ENCODE data around the gene ADRA2B. TPM values are rescaled to one million over a fixed set of nuclear protein-coding genes. Genes with fewer than 3 reads are reported as not detected.
A peak's percentile ranks its signal among the peaks of the same experiment; 100 is the strongest.

The ADRA2B gene
- total RNA-seq, 1 experiment from 2014 or later = 2.7 TPM

DNA sequence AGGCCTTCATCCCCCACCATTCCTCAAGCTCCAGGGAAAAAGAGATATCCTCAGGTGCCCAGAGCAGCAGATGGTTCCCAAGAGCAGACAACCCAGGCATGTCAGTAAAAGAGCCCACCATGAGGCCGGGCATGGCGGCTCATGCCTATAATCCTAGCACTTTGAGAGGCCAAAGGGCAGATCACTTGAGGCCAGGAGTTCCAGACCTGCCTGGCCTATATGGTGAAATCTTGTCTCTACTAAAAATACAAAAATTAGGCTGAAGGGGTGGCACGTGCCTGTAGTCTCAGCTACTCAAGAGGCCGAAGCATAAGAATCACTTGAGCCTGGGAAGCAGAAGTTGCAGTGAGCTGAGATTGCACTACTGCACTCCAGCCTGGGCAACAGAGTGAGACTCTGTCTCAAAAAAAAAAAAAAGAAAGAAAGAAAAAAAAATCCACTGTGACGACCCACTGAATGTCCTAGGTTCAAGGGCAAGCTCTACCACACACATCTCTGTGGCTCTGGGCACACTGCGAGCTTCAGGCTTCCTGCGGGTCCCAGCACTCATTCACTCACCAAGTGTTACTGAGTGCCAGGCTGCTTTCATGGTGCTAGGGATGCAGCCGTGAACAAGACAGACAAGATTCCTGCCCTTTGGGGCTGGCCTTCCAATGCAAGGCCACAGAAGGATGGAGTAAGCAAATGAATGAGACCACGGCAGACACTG is 35.4 kb upstream of the ADRA2B start:
- DNase-seq = no peak
- Histone ChIP-seq H2BK12ac (ENCODE audit: insufficient read length, low read depth, low read length) (no peak overlapping the region), H3K4ac (ENCODE audit: low read depth, low read length) (no peak overlapping the region), H2BK120ac (ENCODE audit: low read depth, low read length, poor library complexity, severe bottlenecking) (no peak overlapping the region), H3K79me1 (ENCODE audit: insufficient read depth, low read depth, low read length, poor library complexity, severe bottlenecking) (no peaks in the 10 kb centered on the region), H2BK20ac (ENCODE audit: low read depth, low read length, poor library complexity, severe bottlenecking) (no peak overlapping the region), H3K4me2 (ENCODE audit: insufficient read depth, insufficient read length, low read length) (no peak overlapping the region), H2BK5ac (ENCODE audit: insufficient read length, low read length) (no peak overlapping the region), H4K5ac (ENCODE audit: insufficient read length, low read depth, low read length) (no peak overlapping the region), H3K9me3 (ENCODE audit: control insufficient read depth, low read depth, low read length) (no peaks in the 10 kb centered on the region), H3K9ac (ENCODE audit: extremely low read depth, insufficient read length, low read length) (no peak overlapping the region), H3K23ac (ENCODE audit: insufficient read length, low read depth, low read length) (no peak overlapping the region), H3K27ac (ENCODE audit: insufficient read length, low read depth, low read length) (no peak overlapping the region), H3K4me1 (ENCODE audit: insufficient read depth, low read length) (no peaks in the 10 kb centered on the region; the same call in 1 of the 2 replicates), H4K20me1 (ENCODE audit: control insufficient read depth, insufficient read depth, insufficient read length) (no peaks in the 10 kb centered on the region), H2AFZ (ENCODE audit: low read length) (no peak overlapping the region), H3K27me3 (ENCODE audit: insufficient read depth, low read length) (no peaks in the 10 kb centered on the region; the same call in 1 of the 2 replicates), H3K23me2 (ENCODE audit: insufficient read length, low read depth, low read length, poor library complexity, severe bottlenecking) (no peaks in the 10 kb centered on the region), H3T11ph (ENCODE audit: low read length) (no peak overlapping the region), H3K79me2 (ENCODE audit: insufficient read depth, low read length) (no peaks in the 10 kb centered on the region), H4K91ac (ENCODE audit: insufficient read length, low read depth, low read length) (no peak overlapping the region), H3K56ac (ENCODE audit: insufficient read length, low read depth, low read length) (no peak overlapping the region), H4K8ac (replicated peaks; ENCODE audit: insufficient read length, low read depth, low read length) (no peak overlapping the region), H3K14ac (ENCODE audit: insufficient read depth, low read length) (no peak overlapping the region), H2AK5ac (ENCODE audit: insufficient read length, low read length) (no peak overlapping the region), H2BK15ac (ENCODE audit: low read depth, low read length) (no peak overlapping the region), H3K18ac (ENCODE audit: insufficient read length, low read depth, low read length) (no peak overlapping the region)
- TF ChIP-seq, protein P1, sequence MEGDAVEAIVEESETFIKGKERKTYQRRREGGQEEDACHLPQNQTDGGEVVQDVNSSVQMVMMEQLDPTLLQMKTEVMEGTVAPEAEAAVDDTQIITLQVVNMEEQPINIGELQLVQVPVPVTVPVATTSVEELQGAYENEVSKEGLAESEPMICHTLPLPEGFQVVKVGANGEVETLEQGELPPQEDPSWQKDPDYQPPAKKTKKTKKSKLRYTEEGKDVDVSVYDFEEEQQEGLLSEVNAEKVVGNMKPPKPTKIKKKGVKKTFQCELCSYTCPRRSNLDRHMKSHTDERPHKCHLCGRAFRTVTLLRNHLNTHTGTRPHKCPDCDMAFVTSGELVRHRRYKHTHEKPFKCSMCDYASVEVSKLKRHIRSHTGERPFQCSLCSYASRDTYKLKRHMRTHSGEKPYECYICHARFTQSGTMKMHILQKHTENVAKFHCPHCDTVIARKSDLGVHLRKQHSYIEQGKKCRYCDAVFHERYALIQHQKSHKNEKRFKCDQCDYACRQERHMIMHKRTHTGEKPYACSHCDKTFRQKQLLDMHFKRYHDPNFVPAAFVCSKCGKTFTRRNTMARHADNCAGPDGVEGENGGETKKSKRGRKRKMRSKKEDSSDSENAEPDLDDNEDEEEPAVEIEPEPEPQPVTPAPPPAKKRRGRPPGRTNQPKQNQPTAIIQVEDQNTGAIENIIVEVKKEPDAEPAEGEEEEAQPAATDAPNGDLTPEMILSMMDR (conservative IDR thresholded peaks at IDR 0.05) = no peak
- peaks cover 0 to 4% (median 0%) of the 10 kb centered on the region in 3 experiments; a peak in 2 of 7 replicates for H3K36me3 Mint-ChIP-seq (ENCODE audit: insufficient read depth in 1 of 3, low read depth in 3 of 3)
- no peak overlapping the region; a peak in 1 of 5 replicates for H3K4me3 Mint-ChIP-seq
- H3K27ac Mint-ChIP-seq = peak overlapping the region in 2 of 3 experiments; percentile 76 to 90; a peak in 4 of 7 replicates
- no CpG with 5 or more reads among the region's 9 CpGs for WGBS (ENCODE audit: extremely low coverage, insufficient read length, low lambda C conversion rate)
- peaks cover 28 to 48% of the 10 kb centered on the region in 2 experiments for H3K4me1 Mint-ChIP-seq
- H3K27me3 Mint-ChIP-seq (ENCODE audit: low read depth) = peaks cover 9% of the 10 kb centered on the region
- H3K9me3 Mint-ChIP-seq = 0 out of 5 replicates have a peak, but pooled peaks cover 0 to 3% of the 10 kb centered on the region in 2 experiments

Measured in H9 (cell line).